ENCODE measurements around the gene BCO1.

The BCO1 gene

DNA sequence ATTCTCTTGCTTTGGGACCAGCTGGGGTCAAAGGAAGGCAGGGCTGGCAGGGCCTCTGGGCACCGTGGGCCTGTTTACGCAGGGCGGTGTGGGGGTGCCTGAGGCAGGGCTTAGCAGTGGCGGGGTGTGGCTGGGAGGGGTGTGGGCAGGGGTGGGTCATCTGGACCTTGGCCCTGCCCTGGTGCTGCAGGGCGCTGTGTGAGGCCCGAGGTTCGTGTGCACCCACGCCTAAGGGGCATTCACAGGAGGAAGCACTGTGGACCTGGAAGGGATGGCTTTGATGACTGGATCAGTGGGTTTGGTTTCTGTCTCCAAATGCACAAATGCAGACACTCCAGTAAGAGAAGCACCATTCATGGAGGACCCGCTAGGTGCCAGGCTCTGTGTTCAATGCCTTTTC, 37.3 kb downstream of the BCO1 start:
- no peak for DNase-seq (ENCODE audit: low spot score)

DNA sequence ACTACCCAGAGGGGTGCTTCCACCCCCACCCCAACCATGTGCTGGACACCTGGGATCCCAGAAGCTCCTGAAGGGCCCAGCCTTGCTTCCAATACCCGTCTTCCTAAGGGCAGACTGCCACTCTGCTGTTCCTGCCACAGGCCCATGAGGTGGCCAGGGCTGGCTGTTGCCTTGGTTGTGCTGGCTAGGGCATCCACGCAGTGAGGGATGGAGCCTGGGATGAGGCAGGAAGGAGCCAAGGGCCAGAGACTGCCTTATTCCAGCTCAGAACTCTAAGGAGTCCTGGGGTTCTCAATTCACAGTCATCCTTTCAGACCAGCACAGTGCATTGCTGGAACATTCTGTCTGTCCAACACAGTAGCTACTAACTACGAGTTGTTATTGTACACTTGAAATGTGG, 37.8 kb downstream of the BCO1 start:
- DNase-seq (ENCODE audit: low spot score), result peak; percentile 63

DNA sequence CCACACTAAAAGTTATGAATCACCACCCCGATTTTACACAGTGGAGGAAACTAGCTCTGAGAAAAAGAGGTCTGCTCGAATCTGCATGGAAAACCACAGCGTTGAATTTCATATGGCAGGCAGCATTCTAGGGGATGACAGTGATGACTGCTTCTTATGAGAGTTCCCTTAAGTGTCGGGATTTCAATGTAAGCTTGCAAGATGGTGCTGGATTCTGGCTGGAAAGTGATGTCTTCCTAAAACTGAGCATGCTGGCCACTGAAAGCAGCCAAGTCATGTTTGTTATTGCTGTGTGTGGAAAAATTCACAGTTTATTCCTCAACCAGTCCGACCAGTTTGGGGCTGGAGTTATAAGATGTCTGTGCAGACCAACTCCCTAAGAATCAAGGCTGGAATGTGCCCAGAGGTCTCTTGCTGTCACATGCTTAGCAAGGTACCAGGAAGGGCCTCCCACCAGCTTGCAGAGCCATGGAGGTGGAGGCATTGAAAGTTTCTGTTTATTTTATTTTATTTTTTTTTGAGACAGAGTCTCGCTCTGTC, 39.1 kb downstream of the BCO1 start:
- no peak for DNase-seq (ENCODE audit: low spot score)

DNA sequence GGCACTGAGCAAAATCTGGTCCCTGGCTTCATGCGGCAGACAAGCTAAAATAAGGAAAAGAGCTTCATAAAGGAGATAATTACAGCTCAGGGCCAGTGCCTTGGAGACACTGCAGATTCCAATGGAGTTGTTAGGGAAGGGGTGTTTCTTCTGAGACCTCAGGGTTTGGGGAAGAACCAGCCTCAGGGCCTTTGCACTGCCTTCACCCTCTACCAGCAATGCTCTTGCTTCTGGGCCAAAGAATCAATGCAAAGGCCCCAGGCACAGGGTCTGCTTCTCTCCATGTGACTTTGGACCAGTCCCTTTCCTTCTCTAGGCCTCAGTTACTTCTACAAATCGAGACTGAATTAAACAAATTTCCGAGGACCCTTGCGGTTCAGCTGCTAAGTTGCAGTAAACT, 40.0 kb downstream of the BCO1 start:
- no peak for DNase-seq (ENCODE audit: low spot score)

DNA sequence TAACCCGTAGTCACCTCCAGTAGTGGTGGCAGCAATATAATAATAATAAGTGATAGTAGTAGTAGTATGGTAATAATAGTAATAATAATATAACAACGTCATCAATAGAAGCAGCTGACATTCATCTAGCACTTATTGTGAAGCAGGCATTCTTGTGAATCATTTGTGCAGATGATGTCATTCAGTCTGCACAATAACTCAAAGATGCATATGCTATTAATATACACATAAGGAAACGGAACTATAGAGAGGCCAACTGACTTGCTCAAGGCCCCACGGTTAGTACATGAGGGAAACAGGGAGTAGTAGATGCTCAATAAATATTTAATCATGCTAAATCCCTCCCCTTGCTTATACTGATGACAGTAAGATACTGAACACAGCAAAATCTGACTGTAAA, 40.9 kb downstream of the BCO1 start:
- no peak for DNase-seq (ENCODE audit: low spot score)

DNA sequence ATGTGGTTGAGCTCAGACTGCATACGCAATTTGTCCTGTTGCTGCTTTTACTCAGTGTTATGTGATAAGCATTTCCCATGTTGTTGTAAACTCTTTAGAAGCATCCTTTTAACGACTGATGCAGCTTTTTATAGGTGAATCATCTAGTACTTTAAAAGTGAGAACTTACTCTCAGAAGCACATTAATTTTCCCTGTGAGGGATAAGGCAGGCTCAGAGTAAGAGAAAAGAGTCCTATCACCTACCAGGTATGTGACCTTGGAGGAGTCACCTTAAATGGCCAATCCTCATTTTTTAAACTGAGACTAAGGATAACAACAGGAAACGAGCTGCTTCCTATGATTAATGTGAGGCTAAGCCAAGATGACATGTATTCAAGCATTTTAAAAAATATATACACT, 41.9 kb downstream of the BCO1 start:
- no peak for DNase-seq (ENCODE audit: low spot score)

DNA sequence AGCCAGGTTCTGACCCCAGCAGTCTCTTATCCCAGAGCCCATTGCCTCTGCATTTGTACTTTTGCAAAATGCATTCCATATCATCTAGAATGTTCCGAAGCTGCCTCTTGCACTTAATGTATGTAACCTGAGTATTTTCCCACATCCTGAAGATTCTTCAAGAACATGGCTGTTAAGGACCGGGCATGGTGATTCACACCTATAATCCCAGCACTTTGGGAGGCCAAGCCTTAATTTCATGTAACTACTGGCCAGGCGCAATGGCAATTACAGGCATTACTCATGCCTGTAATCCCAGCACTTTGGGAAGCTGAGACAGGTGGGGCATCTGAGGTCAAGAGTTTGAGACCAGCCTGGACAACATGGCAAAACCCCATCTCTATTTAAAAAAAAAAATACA, 44.6 kb downstream of the BCO1 start:
- no peak for DNase-seq (ENCODE audit: low spot score)

DNA sequence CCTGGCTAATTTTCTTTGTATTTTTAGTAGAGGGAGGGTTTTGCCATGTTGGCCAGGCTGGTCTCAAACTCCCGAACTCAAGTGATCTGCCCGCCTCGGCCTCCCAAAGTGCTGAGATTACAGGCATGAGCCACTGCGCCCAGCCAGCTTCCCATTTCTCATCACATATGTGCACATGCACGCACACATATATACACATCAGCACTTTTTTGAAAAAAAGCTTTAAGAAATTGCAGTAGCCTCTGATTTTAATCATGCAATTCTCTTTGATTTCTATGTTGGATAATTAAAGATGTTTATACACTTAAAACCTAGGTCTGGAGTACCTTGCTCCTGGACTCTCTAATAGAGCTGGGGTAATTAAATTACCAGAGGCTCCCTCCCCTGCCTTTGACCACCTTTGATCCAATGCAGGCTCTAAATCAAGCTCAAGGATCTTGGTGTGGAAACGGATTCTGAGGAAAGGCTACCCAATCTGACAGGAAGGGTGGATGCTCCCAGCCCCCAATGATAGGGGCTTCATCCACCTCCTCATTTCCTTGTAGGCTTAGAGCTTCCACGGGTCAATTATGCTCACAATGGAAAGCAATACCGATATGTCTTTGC, 46.6 kb downstream of the BCO1 start:
- DNase-seq (ENCODE audit: low spot score), result no peak

DNA sequence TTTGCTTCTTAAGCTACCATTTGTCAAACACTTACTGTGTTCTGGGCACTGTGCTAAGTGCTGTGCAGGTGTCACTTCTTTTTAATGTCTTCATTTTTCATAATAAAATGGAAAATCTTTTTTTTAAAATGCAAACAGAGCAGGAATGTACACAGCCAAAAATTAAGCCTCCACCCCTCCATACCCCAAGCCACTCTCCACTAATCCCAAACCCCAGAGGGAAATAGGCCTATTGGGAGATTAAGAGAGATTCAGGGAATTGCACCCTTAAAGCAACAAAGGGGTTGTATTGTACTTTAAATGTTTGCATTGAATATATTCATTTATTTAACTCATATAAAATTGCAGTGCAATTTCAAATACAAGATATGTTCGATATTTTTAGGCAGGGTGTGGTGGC, 47.7 kb downstream of the BCO1 start:
- no peak for DNase-seq (ENCODE audit: low spot score)

DNA sequence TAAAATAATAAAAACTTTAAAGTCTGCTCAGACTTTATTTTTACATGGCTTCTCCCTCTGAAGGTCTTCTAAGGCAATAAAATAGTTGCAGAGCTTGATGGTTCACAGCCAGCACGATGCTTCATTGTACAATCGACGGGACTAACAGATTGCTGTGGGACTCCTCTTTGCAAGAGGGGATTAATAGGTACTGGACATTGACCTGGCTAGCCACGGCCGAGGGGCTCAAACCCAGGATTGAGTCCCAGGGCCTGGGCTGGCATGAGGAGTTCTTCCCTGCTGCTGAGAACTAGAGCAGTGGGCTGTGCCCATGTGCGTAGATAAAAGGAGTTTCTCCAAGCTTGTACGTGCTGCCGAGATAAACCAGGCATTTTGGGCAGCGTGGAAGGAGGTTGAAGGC, 52.6 kb downstream of the BCO1 start:
- no peak for DNase-seq (ENCODE audit: low spot score)

DNA sequence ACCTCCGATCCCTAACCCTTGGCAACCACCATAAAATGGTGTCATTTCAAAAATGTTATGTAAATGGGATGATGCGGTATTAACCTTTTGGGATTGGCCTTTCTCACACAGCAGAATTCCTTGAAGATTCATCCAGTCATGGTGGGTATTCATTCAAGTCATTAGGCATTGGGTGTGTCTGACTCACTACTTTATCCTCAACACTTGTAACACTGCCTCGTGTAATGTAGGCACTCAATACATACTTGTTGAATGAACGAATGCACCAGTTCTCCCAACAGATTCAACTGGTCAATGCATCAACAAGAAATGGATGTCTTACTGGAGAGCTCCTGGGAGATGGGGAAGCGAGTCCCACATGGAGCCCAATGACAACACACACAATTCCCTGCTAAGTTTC, 54.4 kb downstream of the BCO1 start:
- no peak for DNase-seq (ENCODE audit: low spot score)

DNA sequence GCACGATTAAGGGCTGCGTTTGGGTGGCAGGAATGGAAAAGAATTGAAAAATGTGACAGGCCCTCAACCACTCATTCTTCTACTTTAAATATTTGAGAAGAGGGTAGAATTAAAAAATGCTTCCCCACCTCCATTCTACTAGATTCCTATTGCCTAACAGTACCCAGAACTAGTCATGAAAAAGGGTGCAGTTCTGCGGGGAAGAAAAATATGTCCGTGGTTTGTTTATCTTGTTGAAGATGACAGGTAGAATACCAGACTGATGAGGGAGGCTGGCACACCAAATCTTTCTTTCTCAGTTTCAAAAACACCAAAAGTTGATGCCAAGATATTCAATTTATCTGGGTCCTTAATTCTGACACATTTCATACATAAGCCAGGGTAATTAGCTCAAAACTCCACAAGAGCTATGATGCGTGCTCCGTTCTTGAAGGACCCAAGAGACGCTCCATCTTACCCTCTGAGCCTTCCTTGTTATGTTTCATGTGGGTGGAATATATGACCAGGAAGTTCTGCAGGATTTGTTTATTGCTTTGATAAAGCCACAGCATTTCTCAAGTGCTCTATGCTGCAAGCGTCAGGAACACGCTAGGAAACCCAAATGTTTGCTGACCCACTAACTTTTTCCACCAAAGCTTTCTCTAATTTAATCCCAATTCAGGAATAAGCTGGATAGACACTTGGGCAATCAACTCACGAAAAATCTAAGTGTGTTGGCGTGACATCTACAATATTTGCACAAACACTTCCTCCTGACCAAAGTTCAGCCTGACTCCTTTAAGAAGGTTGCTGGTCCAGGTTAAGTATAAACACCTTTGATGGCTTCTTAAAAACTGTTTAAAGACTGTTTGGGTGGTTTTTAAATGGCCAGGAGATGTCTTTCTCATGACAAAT, 55.7 kb downstream of the BCO1 start:
- no peak for DNase-seq (ENCODE audit: low spot score)

DNA sequence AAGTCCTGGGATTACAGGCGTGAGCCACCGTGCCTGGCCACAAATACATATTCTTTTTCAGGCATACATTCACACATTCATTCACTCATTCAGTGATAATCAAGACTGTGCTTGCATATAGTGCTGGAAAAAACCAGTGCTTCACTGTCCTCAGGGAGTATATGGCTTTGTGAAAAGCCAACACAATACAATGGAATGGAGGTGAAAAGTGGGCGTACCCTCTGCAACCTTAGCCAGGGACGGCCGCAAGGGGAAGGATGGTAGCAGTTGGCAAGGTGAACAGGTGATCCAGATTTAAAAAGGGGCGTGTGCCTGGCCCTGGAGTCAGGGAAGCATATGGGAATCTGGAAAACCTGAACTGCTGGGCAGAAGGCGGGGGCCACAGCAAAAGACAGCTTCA, 58.1 kb downstream of the BCO1 start:
- DNase-seq (ENCODE audit: low spot score), result no peak

DNA sequence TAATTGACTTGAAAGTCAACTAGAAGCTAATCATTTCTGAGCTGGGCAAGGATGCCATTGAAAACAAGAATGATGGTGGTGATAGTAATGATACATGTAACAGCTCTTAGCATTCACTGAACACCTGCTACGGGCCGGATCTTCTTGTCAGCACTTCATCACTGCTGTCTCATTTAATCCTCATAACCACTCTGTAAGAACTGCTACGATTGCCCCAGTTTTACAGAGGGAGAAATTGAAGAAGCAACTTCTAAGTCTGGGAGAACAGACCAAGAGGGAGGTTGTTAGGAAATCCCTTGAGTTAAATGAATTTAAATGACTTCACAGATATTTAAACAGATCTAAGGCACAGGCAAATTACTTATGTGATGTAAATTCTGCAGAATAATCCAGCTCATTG, 69.3 kb downstream of the BCO1 start:
- DNase-seq (ENCODE audit: low spot score), result no peak

DNA sequence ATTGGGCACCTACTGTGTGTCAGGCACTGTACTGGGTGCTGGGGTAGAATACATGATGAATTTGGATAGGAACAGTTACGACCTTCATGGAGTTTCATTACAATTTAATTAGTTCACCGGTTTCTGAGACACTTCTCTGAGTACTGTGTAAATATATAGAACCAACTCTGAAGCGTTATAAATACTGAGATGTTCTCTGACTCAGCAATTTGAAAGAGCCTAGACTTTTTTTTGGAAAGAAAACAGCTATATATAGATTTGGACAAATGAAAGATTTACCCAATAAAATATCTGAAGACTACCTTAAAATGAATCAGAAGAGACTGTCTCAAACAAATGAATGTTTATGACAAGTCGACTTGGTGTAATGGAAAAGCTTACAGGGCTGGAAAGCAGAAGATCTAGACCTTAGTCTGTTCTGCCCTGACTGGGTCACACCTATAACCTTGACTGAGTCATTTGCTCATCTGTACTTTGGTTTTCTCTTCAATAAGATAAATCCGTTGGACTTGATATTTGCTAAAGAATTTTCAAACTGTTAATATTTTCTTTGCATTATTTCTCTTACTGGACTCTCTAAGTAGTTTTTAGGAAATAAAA, 71.7 kb downstream of the BCO1 start:
- DNase-seq (ENCODE audit: low spot score), result no peak

DNA sequence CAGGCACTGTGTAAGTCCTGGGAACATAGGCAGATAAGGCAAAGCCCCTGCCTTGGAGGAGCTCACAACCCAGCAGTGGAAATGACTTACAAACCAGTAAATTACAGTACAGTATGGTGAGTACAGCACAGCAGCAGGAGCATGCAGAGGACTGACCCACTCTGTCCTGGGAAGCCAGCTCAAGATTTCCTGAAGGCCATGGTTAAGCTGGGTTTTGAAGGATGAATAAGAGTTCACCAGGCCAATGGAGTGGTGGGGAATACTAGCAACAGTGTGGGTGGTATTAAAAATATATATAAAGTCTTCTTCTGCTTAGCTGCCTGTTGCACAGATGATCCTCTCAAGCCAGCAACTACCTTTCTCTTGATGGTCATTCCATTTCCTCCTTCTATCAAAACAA, 73.3 kb downstream of the BCO1 start:
- no peak for DNase-seq (ENCODE audit: low spot score)

DNA sequence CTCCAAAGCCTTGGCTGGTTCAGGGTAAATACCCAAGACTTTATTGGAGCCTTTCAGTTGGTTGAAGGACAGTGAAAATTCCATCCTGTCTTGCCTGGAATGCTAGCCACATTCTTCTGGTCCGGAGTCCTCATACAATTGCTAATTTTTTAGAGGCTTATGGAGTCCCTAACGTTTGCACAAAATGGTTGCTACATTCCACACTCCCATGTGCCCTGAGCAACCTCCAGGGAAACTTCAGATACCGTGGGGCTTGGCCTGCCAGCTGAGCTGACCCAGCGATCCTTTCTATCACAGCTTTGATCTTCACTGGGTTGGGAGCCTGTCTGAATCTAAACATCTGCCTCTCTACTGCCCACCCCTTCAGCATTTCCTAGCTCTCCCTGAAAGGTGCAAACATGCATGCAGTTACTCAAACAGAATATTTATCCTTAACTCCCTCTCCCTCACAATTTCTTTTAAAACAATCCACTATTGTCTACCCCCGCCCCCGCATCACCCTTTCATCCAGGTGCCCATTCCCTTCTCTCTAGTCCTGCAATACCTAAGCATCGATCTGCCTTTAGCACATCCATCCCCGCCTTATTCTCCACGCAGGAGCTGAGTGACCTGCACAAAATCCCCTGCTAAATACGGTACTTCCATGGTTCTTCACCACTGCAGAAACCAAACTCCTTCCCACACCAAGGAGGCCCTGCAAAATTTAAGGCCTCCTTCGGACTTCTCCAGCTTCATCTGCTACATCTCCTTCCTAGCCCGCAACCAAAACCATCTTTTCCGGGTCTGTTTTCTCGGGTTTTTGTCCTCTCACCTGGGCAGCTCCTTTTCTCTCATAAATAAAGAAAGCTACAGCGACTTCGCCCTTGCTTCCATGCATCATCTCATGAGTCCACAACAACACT, 75.5 kb downstream of the BCO1 start:
- DNase-seq (ENCODE audit: low spot score), result no peak

DNA sequence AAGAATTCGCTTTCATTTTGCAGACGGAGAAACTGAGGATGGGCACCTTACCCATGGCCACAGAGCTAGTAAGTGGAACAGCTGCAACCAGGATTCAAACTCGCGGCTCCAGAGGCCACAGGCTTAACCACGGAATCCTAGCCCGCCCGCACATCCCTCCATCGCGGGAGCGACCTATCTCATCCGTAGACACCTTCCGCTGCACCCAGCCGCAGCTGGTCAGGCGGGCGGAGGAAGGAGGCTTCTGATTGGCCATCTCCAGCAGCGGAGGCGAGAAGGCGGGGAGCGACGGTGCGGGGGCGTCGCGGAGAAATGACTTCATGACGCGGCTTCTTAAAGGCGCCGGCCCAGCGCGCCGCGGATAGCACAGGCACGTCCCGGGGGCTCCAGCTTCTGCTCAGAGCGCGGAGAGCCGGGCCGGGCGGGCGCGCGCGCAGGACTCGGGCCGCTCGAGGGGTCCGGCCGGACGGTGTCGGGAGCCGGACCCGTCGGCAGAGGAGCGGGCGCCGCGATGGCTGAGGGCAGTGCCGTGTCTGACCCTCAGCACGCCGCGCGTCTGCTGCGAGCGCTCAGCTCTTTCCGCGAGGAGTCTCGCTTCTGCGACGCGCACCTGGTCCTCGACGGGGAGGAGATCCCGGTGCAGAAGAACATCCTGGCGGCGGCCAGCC, 76.2 kb downstream of the BCO1 start, which contains the start of gene GAN:
TSS of gene GAN (plus strand) at position 360 of the 668 bp plus-strand sequence. CDS start at position 512, 152 bp downstream.
- DNase-seq (ENCODE audit: low spot score), result peak; percentile 94

DNA sequence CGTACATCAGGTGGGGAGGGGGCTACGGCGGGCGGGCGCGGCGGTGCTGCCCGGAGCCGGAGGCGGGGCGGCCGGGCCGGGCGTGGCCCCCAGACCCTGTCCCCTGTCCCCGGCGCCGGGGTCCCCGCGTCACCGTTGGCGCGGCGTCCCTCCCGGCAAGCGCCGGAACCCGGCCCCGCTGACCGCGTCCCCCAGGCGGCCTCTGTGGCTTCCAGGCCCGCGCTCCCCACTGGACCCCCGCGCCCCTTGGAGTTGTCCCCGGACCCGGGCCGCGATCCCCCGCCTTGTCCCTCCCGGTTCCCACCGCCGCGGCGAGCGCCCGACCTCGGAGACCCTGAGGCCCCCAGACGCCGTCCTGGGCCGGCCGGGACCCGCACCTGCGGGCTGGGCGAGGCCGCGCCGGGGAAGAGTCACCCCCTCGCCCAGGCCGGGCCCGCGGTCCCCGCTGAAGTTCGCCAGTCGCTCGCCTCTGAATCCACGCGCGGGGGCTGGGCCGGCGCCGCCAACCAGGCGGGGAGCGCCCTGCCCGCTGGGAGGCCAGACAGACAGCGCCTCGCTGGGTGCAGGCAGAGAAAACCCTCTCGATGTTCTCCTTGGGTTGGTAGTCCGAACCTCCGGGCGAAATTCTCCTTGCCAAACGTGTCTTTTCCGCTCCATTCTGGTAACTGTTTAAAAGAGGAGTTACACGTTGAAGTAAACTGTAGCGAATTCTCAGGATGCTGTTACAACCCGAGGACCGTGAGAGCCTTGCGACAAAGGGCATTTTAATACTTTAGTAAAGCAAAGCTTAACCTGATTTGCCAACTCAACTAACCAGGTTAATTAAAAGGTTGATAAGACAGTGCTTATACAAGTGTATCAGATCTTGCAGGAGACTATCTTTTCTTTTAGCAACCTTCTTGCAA, 77.0 kb downstream of the BCO1 start:
- no peak for DNase-seq (ENCODE audit: low spot score)

DNA sequence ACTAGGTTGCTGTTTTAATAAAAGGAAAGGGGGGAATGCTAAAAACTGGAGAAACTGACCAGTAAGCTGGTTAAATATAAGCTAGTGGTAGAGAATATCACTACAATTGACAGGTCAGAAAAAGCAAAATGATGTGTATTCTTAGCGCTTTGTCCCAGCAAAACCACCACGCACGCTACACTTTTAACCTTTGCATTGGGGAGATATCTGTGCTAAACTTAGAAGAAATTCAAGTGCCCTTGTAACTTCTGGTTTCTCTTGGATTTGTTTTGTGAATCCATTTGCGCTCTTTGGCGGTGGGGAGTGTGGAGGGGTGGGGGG, 77.6 kb downstream of the BCO1 start:
- no peak for DNase-seq (ENCODE audit: low spot score)

Measured in globus pallidus (tissue), 1 donor.